ENCODE data around the gene CALY. TPM values are rescaled to one million over a fixed set of nuclear protein-coding genes. Genes with fewer than 3 reads are reported as not detected.

The CALY gene
- total RNA-seq, 2 donors from 2014 or later, result 0.75 to 1.3 TPM

GRCh38 chr10:133326223-133326551 is 10.5 kb downstream of the CALY start:
- Histone ChIP-seq H3K9ac (ENCODE audit: extremely low read depth, low read length, poor library complexity, severe bottlenecking) (no peak overlapping the region), H3K4me3 (ENCODE audit: low read length) (peak overlapping the region; percentile 36), H3K36me3 (ENCODE audit: control insufficient read depth, insufficient read depth, low read length) (no peaks in the 10 kb centered on the region), H3K4me1 (ENCODE audit: control insufficient read depth, insufficient read depth, low read length) (no peaks in the 10 kb centered on the region), H3K9me3 (ENCODE audit: control insufficient read depth, low read length) (peaks cover 2% of the 10 kb centered on the region), H3K27me3 (ENCODE audit: control insufficient read depth, insufficient read depth, low read length, poor library complexity, severe bottlenecking) (peaks cover 61% of the 10 kb centered on the region), H3K27ac (ENCODE audit: low read depth, low read length) (no peak overlapping the region)
- Mint-ChIP-seq H3K36me3 (ENCODE audit: low read depth) (no peaks in the 10 kb centered on the region), H3K27me3 (ENCODE audit: insufficient read depth) (peaks cover 73% of the 10 kb centered on the region), H3K9me3 (no peaks in the 10 kb centered on the region), H3K27ac (no peak overlapping the region), H3K4me3 (peak overlapping the region; percentile 55), H3K4me1 (peaks cover 8% of the 10 kb centered on the region)
- TF ChIP-seq, protein P1, sequence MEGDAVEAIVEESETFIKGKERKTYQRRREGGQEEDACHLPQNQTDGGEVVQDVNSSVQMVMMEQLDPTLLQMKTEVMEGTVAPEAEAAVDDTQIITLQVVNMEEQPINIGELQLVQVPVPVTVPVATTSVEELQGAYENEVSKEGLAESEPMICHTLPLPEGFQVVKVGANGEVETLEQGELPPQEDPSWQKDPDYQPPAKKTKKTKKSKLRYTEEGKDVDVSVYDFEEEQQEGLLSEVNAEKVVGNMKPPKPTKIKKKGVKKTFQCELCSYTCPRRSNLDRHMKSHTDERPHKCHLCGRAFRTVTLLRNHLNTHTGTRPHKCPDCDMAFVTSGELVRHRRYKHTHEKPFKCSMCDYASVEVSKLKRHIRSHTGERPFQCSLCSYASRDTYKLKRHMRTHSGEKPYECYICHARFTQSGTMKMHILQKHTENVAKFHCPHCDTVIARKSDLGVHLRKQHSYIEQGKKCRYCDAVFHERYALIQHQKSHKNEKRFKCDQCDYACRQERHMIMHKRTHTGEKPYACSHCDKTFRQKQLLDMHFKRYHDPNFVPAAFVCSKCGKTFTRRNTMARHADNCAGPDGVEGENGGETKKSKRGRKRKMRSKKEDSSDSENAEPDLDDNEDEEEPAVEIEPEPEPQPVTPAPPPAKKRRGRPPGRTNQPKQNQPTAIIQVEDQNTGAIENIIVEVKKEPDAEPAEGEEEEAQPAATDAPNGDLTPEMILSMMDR (conservative IDR thresholded peaks at IDR 0.05), result no peak
- WGBS, 2 experiments (ENCODE audit: insufficient coverage in 1 of 2, insufficient read length in 1 of 2), result 12 to 35% methylated on average over 3 to 7 of the region's 9 CpGs
- no peak for DNase-seq

DNA sequence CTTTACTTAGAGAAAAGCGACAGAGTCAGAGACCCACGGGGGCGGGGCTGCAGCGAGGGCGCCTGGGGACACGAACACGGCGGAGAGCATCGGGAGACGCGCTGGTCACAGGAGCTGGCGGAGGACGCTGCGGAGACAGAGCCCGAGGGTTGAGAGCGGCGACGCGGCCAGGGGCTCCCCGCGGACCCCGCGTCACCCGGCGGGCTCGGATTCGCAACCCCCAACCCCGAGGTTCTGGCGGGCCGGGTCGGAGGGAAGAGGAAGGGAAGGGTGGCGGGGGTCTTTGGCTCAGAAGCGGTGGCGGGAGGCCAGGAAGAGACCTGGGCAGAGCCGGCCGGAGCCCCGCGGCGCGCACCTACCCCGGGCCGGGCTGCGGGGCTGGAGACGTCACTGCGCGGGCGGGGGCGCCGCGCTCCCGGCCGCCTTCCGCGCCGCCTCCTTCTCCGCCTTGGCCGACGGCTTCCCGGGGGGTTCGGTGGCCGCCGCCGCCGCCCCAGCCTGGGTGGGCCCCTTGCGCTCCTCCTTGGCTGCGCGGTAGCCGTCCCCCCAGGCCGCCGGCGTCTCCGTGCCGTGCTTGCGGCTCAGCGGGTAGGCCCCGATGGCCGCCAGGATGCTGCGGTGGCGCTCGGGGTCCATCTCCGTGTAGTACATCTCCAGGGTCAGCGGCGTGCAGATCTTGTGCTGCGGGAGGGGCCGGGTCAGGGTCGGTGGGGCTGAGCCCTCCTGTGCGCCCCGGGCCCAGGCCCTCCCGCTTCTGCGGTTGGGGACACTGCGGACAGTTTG is 11.1 kb downstream of the CALY start:
- peak overlapping the region; percentile 55 for H3K4me3 Mint-ChIP-seq
- H3K9me3 Mint-ChIP-seq, result no peaks in the 10 kb centered on the region
- peaks cover 8% of the 10 kb centered on the region for H3K9me3 ChIP-seq (ENCODE audit: control insufficient read depth, low read length)
- no peaks in the 10 kb centered on the region for H3K4me1 ChIP-seq (ENCODE audit: control insufficient read depth, insufficient read depth, low read length)
- H3K36me3 ChIP-seq (ENCODE audit: control insufficient read depth, insufficient read depth, low read length), result no peaks in the 10 kb centered on the region
- H3K27me3 Mint-ChIP-seq (ENCODE audit: insufficient read depth), result peaks cover 68% of the 10 kb centered on the region
- WGBS, 2 experiments (ENCODE audit: insufficient coverage in 1 of 2, insufficient read length in 1 of 2), result 6 to 10% methylated on average over 40 to 91 of the region's 91 CpGs
- no peak overlapping the region for H3K27ac ChIP-seq (ENCODE audit: low read depth, low read length)
- peak; percentile 78 for DNase-seq
- H3K36me3 Mint-ChIP-seq (ENCODE audit: low read depth), result no peaks in the 10 kb centered on the region
- no peak overlapping the region for H3K27ac Mint-ChIP-seq
- peaks cover 8% of the 10 kb centered on the region for H3K4me1 Mint-ChIP-seq
- TF ChIP-seq, protein P1 (conservative IDR thresholded peaks at IDR 0.05), result no peak
- peaks cover 55% of the 10 kb centered on the region for H3K27me3 ChIP-seq (ENCODE audit: control insufficient read depth, insufficient read depth, low read length, poor library complexity, severe bottlenecking)
- peak overlapping the region; percentile 36 for H3K4me3 ChIP-seq (ENCODE audit: low read length)
- H3K9ac ChIP-seq (ENCODE audit: extremely low read depth, low read length, poor library complexity, severe bottlenecking), result no peak overlapping the region

DNA sequence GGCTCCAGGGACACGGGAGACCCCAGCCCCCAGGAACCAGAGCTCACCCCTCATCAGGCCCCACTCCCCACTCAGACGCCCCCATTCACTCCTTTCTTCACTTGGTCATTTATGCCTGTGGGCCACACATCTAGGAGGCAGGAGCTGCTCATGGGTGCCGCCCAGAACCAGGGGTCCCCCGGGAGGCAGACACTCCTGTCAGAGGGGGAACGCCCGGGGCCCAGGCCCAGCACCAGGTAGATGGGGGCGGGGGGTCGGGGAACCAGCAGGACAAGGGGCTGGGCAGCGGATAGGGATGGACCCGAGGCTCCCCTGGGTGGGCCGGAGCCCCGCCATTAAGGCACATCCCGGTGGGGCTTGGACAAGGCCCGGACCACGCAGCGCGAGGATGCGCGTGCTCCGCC is 11.8 kb downstream of the CALY start:
- Mint-ChIP-seq H3K4me3 (peak overlapping the region; percentile 55), H3K27ac (no peak overlapping the region)

More for the DNA sequence above, 11.8 kb downstream of the CALY start:
- H3K36me3 Mint-ChIP-seq (ENCODE audit: low read depth), result peaks cover 3% of the 10 kb centered on the region
- H3K4me1 Mint-ChIP-seq, result peaks cover 8% of the 10 kb centered on the region
- Histone ChIP-seq H3K27ac (ENCODE audit: low read depth, low read length) (no peak overlapping the region), H3K4me1 (ENCODE audit: control insufficient read depth, insufficient read depth, low read length) (no peaks in the 10 kb centered on the region), H3K36me3 (ENCODE audit: control insufficient read depth, insufficient read depth, low read length) (no peaks in the 10 kb centered on the region), H3K4me3 (ENCODE audit: low read length) (no peak overlapping the region), H3K27me3 (ENCODE audit: control insufficient read depth, insufficient read depth, low read length, poor library complexity, severe bottlenecking) (peaks cover 51% of the 10 kb centered on the region), H3K9ac (ENCODE audit: extremely low read depth, low read length, poor library complexity, severe bottlenecking) (no peak overlapping the region), H3K9me3 (ENCODE audit: control insufficient read depth, low read length) (peaks cover 14% of the 10 kb centered on the region)
- TF ChIP-seq, protein P1 (conservative IDR thresholded peaks at IDR 0.05), result no peak
- peaks cover 64% of the 10 kb centered on the region for H3K27me3 Mint-ChIP-seq (ENCODE audit: insufficient read depth)
- peaks cover 7% of the 10 kb centered on the region for H3K9me3 Mint-ChIP-seq
- DNase-seq, result peak; percentile 62
- 53 to 62% methylated on average over 10 to 20 of the region's 20 CpGs for WGBS, 2 experiments (ENCODE audit: insufficient coverage in 1 of 2, insufficient read length in 1 of 2)

Data from endodermal cell (in vitro differentiated cells).